GM12878 (cell line): Measurements from ENCODE around the gene CARS2. TPM values are rescaled to one million over a fixed set of nuclear protein-coding genes. Genes with fewer than 3 reads are reported as not detected.

ENCODE experiments used
- ATAC-seq: fragments of 200-7000 bp; cut with Tn5 transposase; 3 replicates; pipeline ENCODE4 v1.9.1; 2020; ENCODE audit warnings: mild to moderate bottlenecking, moderate library complexity
- BruUV-seq: library from RNA; stranded (reverse); fragments of 400-500 nt; replicated peaks from 2 replicates; lab custom pipeline; 2021; lab: Mats Ljungman, UMichigan
- CTCF ChIA-PET: fragments of 300-600 bp; sonication (Branson Sonifier 250); formaldehyde crosslinking; extraction: SDS; loops from one replicate; lab custom pipeline; 2021; ENCODE audit warnings: inconsistent platforms; lab: Yijun Ruan, JAX
- POLR2A ChIA-PET: fragments of 350-600 bp; formaldehyde crosslinking; extraction: SDS; loops from one replicate; lab custom pipeline; 2021; ENCODE audit warnings: inconsistent platforms; lab: Charles Lee
- RAD21 ChIA-PET: fragments of 300-600 bp; sonication (Branson Sonifier 250); formaldehyde crosslinking; loops from one replicate; lab custom pipeline; 2023; ENCODE audit warnings: antibody characterized with exemption; ENCODE audit not compliant: unreplicated experiment; lab: Charles Lee
- SMC1A ChIA-PET: fragments of 300-600 bp; sonication (Branson Sonifier 250); formaldehyde crosslinking; loops from one replicate; lab custom pipeline; 2023; ENCODE audit not compliant: unreplicated experiment, uncharacterized antibody; lab: Charles Lee
- DNase-seq: peaks from one replicate; pipeline ENCODE4 v3.0.0-alpha.2; 2011; ENCODE audit warnings: low read depth, low spot score
- FAIRE-seq: peaks from 3 replicates; lab custom pipeline; 2011; peaks lifted over from hg19 to GRCh38; lab: Jason Lieb, UNC
- H2AFZ ChIP-seq: 2 replicates; pipeline ENCODE4 v1.6.0; 2011; ENCODE audit warnings: low read depth, low read length, control low read depth; ENCODE audit not compliant: control insufficient read depth
- H3K27ac ChIP-seq: 2 replicates; pipeline ENCODE4 v1.5.1; 2011; ENCODE audit warnings: control low read depth; ENCODE audit not compliant: control insufficient read depth, insufficient read depth
- H3K27me3 ChIP-seq, 2 experiments: replicated peaks in 1 of 2; 2 replicates each; pipeline versions ENCODE4 v1.6.0 to v1.6.1; 2011; ENCODE audit warnings: low read length in 1 of 2; ENCODE audit not compliant: control insufficient read depth in 2 of 2, insufficient read depth in 2 of 2
- H3K36me3 ChIP-seq, 2 experiments: 2 replicates each; pipeline ENCODE4 v1.5.1; 2011; ENCODE audit warnings: low read length in 1 of 2; ENCODE audit not compliant: control insufficient read depth in 2 of 2, insufficient read depth in 2 of 2
- H3K4me1 ChIP-seq: 2 replicates; pipeline ENCODE4 v1.6.1; 2011; ENCODE audit warnings: mild to moderate bottlenecking, low read length, moderate library complexity, mixed read lengths; ENCODE audit not compliant: control insufficient read depth, insufficient read depth
- H3K4me2 ChIP-seq: 2 replicates; pipeline ENCODE4 v1.6.0; 2011; ENCODE audit warnings: control low read depth; ENCODE audit not compliant: control insufficient read depth, insufficient read depth
- H3K4me3 ChIP-seq: fragments of 200-600 bp; sonication (generic); 2 replicates; pipeline ENCODE4 v1.5.1; 2016
- H3K79me2 ChIP-seq: 2 replicates; pipeline ENCODE4 v1.6.0; 2011; ENCODE audit warnings: low read length; ENCODE audit not compliant: control insufficient read depth, insufficient read depth
- H3K9ac ChIP-seq: 2 replicates; pipeline ENCODE4 v1.8.0; 2011; ENCODE audit warnings: low read length, control low read depth, mixed read lengths; ENCODE audit not compliant: control insufficient read depth, insufficient read depth
- H3K9me3 ChIP-seq: replicated peaks from 3 replicates; pipeline ENCODE4 v1.5.1; 2011; ENCODE audit warnings: mild to moderate bottlenecking, low read length; ENCODE audit not compliant: control insufficient read depth, insufficient read depth
- H4K20me1 ChIP-seq: 2 replicates; pipeline ENCODE4 v1.6.0; 2011; ENCODE audit not compliant: control insufficient read depth, insufficient read depth
- CBX3 ChIP-seq: fragments of 200-600 bp; sonication (generic); IDR thresholded peaks from 2 replicates; pipeline ENCODE4 v1.6.1; 2016; ENCODE audit warnings: low read depth, borderline replicate concordance
- CREM ChIP-seq: IDR thresholded peaks from 2 replicates; pipeline ENCODE4 v1.6.1; 2014; ENCODE audit warnings: antibody characterized with exemption, low read depth
- ETV6 ChIP-seq, 2 experiments: fragments of 450-650 bp in 1 of 2; IDR thresholded peaks in 1 of 2; conservative IDR thresholded peaks in 1 of 2; 2 replicates each; pipeline ENCODE4 v1.6.1; 2014; ENCODE audit warnings: antibody characterized with exemption in 1 of 2, borderline replicate concordance in 1 of 2, low read depth in 1 of 2, mild to moderate bottlenecking in 1 of 2, moderate library complexity in 1 of 2
- FOXM1 ChIP-seq: IDR thresholded peaks from 2 replicates; pipeline ENCODE4 v1.6.1; 2012; ENCODE audit warnings: low read depth, mild to moderate bottlenecking, inconsistent platforms, low read length, moderate library complexity
- KAT2A ChIP-seq: conservative IDR thresholded peaks from 2 replicates; pipeline ENCODE4 v1.6.1; 2011; ENCODE audit warnings: low read depth, low read length; ENCODE audit not compliant: control insufficient read depth
- KDM1A ChIP-seq: fragments of 200-600 bp; sonication (generic); IDR thresholded peaks from 2 replicates; pipeline ENCODE4 v1.6.1; 2016; ENCODE audit warnings: borderline replicate concordance
- KLF5 ChIP-seq: fragments of 450-650 bp; IDR thresholded peaks from 2 replicates; pipeline ENCODE4 v1.6.1; 2014; ENCODE audit warnings: mild to moderate bottlenecking; ENCODE audit not compliant: partially characterized antibody
- MYC ChIP-seq: IDR thresholded peaks from 2 replicates; pipeline ENCODE4 v1.6.1; 2011; ENCODE audit warnings: mild to moderate bottlenecking, low read length, moderate library complexity, inconsistent platforms; ENCODE audit not compliant: insufficient read depth, insufficient replicate concordance, insufficient read length, severe bottlenecking
- PML ChIP-seq: IDR thresholded peaks from 2 replicates; pipeline ENCODE4 v1.6.1; 2012; ENCODE audit warnings: low read length, inconsistent platforms
- SP1 ChIP-seq: IDR thresholded peaks from one replicate; pipeline ENCODE4 v1.6.1; 2011; ENCODE audit warnings: low read depth, low read length
- SPI1 ChIP-seq: IDR thresholded peaks from 2 replicates; pipeline ENCODE4 v1.6.1; 2011; ENCODE audit warnings: low read depth, mild to moderate bottlenecking, low read length, moderate library complexity, borderline replicate concordance; ENCODE audit not compliant: insufficient read depth
- STAT1 ChIP-seq: fragments of 450-650 bp; conservative IDR thresholded peaks from 2 replicates; pipeline ENCODE4 v1.6.1; 2014; ENCODE audit warnings: antibody characterized with exemption, mild to moderate bottlenecking
- WGBS: methylation state at CpG from one replicate; pipeline ENCODE4 v1.1.6; 2016; ENCODE audit warnings: low lambda C conversion rate; ENCODE audit not compliant: insufficient replicate concordance, insufficient coverage; ENCODE audit errors: missing lambda C conversion rate; 5-methylcytosine and 5-hydroxymethylcytosine counted together
- in situ Hi-C: fragments of 300-500 bp; cut with MboI; formaldehyde crosslinking; loops from 9 replicates; pipeline ENCODE4 v1.14.3; 2018; ENCODE audit warnings: mixed read lengths
- intact Hi-C: fragments of 100-400 bp; cut with micrococcal nuclease; formaldehyde crosslinking; loops from one replicate; pipeline ENCODE4 v1.14.2; 2022; ENCODE audit not compliant: unreplicated experiment
- polyA plus RNA-seq, 11 experiments: library from polyadenylated mRNA; depleted of rRNA in 4 of 11; unstranded in 6 of 11; stranded (reverse) in 5 of 11; fragments of >200 nt; fragmentation: Nextera tagmentation in 4 of 11; fragmentation: Illumina TruSeq in 1 of 11; extraction: Ambion mirVana in 4 of 11; extraction: Trizol in 1 of 11; gene quantifications; 1 replicate in 1 of 11; 2 replicates in 10 of 11; pipeline versions ENCODE4 v1.2.1 to v1.2.3, GENCODE V29; 2011 to 2016; ENCODE audit warnings: inconsistent platforms in 2 of 11, missing spikeins in 2 of 11, low read depth in 1 of 11
- total RNA-seq, 4 experiments: library from RNA; depleted of rRNA in 3 of 4; stranded (reverse); fragments of >200 nt in 3 of 4; fragmentation: Illumina TruSeq in 1 of 4; extraction: Trizol in 1 of 4; gene quantifications; 2 replicates each; pipeline versions ENCODE4 v1.2.1 to v1.2.3, GENCODE V29; 2013 to 2021
- TF ChIP-seq, protein P1 (sequence below): fragments of 450-650 bp; IDR thresholded peaks from 2 replicates; pipeline ENCODE4 v1.6.1; 2018; ENCODE audit warnings: mild to moderate bottlenecking, low read depth, moderate library complexity; ENCODE audit not compliant: partially characterized antibody

Gene CARS2
- total and polyA plus RNA-seq, 10 of the 15 experiments (the other 5 are each of a cell fraction or from before 2014, with no cell fraction given), result 4.2 to 101 (median 61.5) TPM

- intact Hi-C loops (no loop called here), in situ Hi-C loops (no loop called here)
- Histone ChIP-seq H3K4me1 (no peaks in the 10 kb centered on the region), H3K79me2 (no peaks in the 10 kb centered on the region), H3K27me3 (no peaks in the 10 kb centered on the region), H3K9ac (no peak overlapping the region), H3K9me3 (no peaks in the 10 kb centered on the region), H3K4me2 (no peak overlapping the region), H2AFZ (no peak overlapping the region), H3K36me3 (peaks cover 7 to 26% of the 10 kb centered on the region in 2 experiments), H4K20me1 (no peaks in the 10 kb centered on the region), H3K27ac (no peak overlapping the region), H3K4me3 (no peak overlapping the region)
- POLR2A ChIA-PET, result interaction anchor here (0.6 to 0.7 kb wide), 2 partner anchors 27 to 244 kb away, joined by 3 read pairs; no protein-coding TSS in a partner anchor
- WGBS, result 98% methylated on average over 16 of the region's 16 CpGs
- DNase-seq (no peak), ATAC-seq (no peak), FAIRE-seq (no peak)
- TF ChIP-seq KLF5 (no peak), PML (no peak), SPI1 (no peak)
- CTCF ChIA-PET, result interaction anchor here (1.8 kb wide), 1 partner anchor 69 kb away, joined by 4 read pairs; no protein-coding TSS in a partner anchor
- RAD21 ChIA-PET, result no interaction called here
- SMC1A ChIA-PET, result interaction anchor here (1.1 kb wide), 1 partner anchor 130 kb away, joined by 3 read pairs; no protein-coding TSS in a partner anchor
- BruUV-seq, result no TSS peak
These were observed 18.2 kb downstream of the CARS2 start for GRCh38 chr13:110687736-110688135.

DNA sequence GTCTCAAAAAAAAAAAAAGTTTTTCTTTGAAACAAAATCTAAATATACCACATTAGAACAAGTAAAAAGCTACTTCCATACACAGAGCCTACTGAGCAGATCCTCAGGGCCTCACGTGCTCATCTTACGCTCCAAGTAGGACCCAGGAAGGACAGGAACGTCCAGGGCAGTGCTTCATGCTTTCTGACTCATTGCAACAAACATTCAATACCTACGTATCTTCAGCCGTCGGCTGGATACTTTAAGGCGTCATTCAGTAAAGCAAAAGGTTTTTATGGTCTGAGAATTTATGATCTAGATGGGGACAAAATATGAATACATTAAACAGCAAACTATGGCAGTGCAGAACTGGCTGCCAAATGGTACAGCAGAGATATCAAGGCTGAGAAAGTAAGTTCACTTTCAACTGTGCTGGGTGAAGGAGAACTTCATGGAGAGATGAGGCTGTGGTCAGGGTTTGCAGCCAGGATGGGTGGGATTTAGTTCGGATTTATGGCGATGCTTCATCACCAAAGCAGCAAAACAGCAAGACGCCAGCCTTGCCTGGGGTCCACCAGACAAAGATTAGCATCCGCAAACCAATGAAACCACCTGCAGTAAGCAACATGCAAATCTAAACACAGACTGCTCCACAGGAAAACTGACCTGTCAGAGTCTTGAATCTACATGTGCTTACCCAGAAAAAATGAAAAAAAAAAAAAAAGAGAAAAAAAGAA is 20.5 kb downstream of the CARS2 start:
- DNase-seq, result no peak
- intact Hi-C loops, result no loop called here
- H3K27ac ChIP-seq, result no peak overlapping the region
- TF ChIP-seq FOXM1 (no peak), MYC (no peak), SP1 (no peak), KAT2A (no peak), STAT1 (no peak), CBX3 (no peak), ETV6 (conservative IDR thresholded peaks at IDR 0.05 in 1 of 2, IDR thresholded peaks at IDR 0.05 in 1 of 2; ENCODE audit: borderline replicate concordance in 1 of 2, low read depth in 1 of 2) (no peak), CREM (no peak), KDM1A (no peak)
- TF ChIP-seq, protein P1, sequence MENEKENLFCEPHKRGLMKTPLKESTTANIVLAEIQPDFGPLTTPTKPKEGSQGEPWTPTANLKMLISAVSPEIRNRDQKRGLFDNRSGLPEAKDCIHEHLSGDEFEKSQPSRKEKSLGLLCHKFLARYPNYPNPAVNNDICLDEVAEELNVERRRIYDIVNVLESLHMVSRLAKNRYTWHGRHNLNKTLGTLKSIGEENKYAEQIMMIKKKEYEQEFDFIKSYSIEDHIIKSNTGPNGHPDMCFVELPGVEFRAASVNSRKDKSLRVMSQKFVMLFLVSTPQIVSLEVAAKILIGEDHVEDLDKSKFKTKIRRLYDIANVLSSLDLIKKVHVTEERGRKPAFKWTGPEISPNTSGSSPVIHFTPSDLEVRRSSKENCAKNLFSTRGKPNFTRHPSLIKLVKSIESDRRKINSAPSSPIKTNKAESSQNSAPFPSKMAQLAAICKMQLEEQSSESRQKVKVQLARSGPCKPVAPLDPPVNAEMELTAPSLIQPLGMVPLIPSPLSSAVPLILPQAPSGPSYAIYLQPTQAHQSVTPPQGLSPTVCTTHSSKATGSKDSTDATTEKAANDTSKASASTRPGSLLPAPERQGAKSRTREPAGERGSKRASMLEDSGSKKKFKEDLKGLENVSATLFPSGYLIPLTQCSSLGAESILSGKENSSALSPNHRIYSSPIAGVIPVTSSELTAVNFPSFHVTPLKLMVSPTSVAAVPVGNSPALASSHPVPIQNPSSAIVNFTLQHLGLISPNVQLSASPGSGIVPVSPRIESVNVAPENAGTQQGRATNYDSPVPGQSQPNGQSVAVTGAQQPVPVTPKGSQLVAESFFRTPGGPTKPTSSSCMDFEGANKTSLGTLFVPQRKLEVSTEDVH, result no peak

More for the DNA sequence above, 20.5 kb downstream of the CARS2 start:
- no peaks in the 10 kb centered on the region for H3K27me3 ChIP-seq
- ChIA-PET CTCF (no interaction called here), POLR2A (no interaction called here), SMC1A (no interaction called here), RAD21 (no interaction called here)
- H3K9me3 ChIP-seq, result no peaks in the 10 kb centered on the region
- no TSS peak for BruUV-seq
- 98% methylated on average over 11 of the region's 11 CpGs for WGBS
- no peak overlapping the region for H3K9ac ChIP-seq
- H4K20me1 ChIP-seq, result no peaks in the 10 kb centered on the region
- H3K4me1 ChIP-seq, result no peaks in the 10 kb centered on the region
- H3K36me3 ChIP-seq, result peaks cover 13 to 26% of the 10 kb centered on the region in 2 experiments; a peak in 3 of 4 replicates
- no peak overlapping the region for H3K4me3 ChIP-seq
- in situ Hi-C loops, result no loop called here
- FAIRE-seq (no peak), ATAC-seq (no peak)
- H3K79me2 ChIP-seq, result no peaks in the 10 kb centered on the region
- H2AFZ ChIP-seq, result no peak overlapping the region
- H3K4me2 ChIP-seq, result no peak overlapping the region
